GM21825 (cell line): ENCODE data around the gene EXOC6B.
"Not testable (repeated sequence)": the region's sequence is repeated elsewhere in the genome, so short reads cannot be mapped to it uniquely, and the experiment has no call there.

Experiments used
- ATAC-seq: cut with Tn5 transposase; IDR thresholded peaks from one replicate; pipeline ENCODE4 v1.9.1; 2021; ENCODE audit warnings: mild to moderate bottlenecking, moderate library complexity; ENCODE audit not compliant: unreplicated experiment

The EXOC6B gene

DNA sequence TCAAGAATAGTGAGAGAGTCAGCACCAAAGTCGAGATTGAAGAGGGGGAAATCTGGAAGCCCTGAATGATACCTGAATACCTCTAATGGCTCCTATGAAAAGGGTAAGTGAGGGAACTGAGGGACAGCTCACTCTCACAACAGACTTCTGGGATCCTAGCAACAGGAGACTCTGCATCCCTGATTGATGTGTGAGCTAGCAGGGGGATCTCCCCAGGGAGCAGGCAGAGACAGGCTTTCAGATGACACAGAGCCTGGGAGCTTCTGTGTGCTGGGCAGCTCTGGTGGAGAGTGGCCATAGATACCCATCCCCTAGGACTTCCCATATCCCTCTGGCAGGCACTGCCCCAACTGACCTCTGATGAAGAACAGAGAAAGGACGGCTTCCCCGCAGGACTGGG is 206.2 kb downstream of the EXOC6B start:
- no peak for ATAC-seq

DNA sequence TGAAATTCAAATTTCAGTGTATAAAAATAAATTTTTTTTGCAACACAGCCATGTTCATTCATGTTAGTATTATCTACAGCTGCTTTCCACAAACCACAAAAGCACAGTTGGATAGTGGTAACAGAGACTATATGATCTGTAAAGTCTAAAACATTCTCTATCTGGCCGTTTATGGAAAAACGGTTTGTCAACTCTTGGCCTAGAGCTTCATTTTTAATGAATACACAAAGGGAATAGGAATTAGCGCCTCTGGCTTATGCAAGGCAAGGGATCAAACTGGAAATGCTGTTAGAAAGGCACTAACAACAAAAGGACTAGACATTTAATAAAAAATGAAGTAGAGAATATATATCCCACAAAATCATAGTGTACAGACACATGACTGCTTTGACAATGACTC is 211.9 kb downstream of the EXOC6B start:
- no peak for ATAC-seq

DNA sequence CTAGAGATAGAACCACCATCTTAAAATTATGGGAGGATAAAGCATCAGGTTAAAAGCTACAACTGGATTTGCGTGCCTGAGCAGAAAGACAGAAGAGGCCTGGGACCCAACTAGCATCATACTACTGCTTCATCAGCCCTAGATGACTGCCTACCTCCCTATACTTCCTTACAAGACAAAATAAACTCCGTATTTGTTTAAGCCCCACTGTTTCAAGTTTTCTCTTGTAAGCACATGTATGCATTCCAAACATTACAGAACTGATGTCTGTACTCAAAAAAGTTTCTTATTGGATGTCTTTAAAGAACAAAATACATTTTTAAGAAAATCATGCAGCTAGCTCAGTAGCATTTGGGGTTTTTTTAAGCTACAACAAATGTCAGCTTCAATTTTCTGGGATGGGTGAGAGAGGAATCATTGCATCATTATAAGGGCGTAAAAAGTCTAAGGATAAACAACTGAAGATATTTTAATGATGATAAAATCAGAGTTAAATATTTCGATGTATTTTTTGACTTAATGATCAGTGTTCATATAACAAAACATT is 213.1 kb downstream of the EXOC6B start:
- ATAC-seq: no peak

DNA sequence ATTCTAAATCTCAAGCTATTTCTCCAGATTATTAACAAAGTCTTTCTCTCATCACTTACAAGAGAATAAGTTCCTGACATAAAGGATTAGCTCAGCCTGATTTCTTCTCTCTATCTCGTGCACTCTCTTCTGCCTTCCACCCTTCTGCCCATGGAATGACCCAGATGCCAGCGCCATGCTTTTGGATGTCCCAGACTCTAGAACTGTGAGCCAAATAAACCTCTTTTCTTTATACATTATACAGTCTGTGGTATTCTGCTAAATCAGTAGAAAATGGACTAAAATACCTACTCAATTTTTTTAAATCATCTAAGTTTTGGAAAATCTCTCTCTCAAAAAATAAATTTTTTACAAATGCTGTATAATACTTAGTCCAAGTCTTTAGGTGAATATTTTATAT is 218.6 kb downstream of the EXOC6B start:
- no peak for ATAC-seq

DNA sequence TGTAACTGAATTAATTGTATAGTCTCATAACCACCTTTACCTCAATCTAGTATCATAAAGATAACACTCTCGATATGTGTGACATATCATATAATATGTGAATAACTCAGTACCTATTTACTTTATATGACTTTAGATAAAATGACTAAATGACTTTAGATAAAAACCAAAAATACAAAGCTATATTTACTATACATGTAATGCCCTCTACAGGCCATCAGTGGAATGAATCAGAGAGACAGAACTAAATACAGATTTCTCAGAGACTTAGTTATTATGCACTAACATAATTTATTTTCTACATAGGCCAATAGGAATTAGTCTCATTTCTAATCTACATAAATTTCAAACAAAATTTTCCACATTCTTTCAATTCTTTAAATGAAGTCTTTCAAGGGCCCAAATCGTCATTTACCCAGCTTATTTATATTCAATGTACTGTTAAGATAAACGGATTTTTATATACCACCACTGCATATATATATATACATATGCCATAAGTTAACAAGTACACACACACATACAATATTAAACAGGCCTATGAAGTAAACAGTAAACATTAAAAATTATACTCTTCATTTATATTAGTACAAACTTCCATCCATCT is 219.9 kb downstream of the EXOC6B start:
- no peak for ATAC-seq

DNA sequence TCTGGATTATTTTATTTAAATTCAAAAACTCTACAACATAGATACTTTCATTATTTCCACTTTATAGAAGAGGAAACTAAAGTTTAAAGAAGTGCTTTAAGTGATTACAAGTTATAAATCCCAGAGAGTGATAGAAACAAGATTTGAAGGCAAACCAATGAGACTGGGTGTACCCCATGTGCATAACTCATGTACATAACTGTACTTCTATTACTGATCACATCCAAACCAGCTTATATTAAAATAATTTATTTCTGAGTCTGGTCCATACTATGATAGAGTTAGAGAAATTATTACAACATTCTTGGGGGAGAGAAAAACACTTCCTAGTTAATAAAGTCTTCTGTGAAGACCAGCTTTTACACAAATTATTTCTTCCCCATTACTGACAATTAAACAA is 221.4 kb downstream of the EXOC6B start:
- no peak for ATAC-seq

DNA sequence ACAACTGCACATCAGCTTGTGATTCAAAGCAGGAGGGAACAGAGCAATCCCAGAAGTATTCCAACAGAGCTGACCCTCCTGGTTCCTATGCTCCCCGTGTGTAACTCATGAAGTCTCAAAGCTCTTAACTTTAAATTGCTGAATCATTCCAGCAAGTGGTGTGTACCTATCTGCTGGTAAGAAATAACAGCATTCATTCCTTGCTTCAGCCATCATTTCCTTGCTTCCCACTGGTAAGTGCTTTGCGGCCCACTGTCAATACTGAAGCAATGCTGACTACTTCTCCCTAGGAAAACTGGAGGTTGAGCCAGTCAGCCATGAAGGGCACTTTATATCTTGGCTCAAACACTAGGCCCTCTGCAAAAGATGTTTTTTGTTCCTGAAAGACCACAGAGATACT is 222.4 kb downstream of the EXOC6B start:
- ATAC-seq: no peak

DNA sequence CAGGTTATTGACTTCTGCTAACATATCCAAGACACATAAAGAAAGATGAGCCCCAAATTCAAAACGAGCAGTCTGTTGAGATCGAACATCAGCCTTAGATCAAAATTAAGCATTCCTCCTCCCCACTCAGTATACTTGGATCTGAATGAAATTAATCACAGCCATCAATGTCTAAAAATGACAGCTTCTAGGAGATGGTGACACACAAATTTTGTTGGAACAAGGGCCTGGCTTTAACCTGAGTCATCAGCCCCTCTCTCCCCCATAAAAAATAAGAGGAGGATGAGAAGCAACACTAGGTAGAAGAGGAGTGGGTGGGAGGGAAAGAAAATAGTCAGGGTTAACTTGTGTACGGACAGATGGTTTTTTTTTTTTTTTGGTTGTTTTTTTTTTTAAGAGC is 223.1 kb downstream of the EXOC6B start:
- no peak for ATAC-seq

DNA sequence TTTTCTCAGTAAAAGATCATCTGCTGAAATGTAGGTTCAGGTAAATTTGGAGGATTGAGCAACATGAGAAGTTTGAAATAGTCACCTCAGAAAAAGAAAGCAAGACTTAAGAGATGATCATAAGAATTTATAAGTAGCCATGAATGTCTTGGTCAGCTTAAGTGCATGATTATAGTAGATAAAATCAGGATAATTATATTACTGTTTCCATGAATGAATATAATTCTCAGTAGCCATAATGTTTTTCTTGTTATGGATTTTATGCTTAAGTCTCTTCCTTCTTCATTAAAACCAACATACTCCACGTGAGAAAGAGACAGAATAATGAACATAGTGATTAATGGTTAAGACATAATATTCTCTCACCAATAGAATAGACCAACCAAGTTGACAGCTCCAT is 223.7 kb downstream of the EXOC6B start:
- no peak for ATAC-seq

DNA sequence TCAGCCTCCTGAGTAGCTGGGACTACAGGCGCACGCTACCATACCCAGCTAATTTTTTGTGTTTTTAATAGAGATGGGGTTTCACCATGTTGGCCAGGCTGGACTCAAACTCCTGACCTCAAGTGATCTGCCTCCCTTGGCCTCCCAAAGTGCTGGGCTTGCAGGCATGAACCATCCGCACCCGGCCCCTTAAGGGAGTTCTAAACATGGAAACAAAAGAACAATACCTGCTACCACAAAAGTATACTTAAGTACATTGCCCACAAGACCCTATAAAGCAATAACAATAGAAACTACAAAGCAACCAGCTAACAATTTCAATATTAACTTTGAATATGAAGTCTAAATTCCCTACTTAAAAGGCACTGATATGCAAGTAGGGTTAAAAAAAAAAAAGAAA is 242.0 kb downstream of the EXOC6B start:
- not testable (repeated sequence) for ATAC-seq

DNA sequence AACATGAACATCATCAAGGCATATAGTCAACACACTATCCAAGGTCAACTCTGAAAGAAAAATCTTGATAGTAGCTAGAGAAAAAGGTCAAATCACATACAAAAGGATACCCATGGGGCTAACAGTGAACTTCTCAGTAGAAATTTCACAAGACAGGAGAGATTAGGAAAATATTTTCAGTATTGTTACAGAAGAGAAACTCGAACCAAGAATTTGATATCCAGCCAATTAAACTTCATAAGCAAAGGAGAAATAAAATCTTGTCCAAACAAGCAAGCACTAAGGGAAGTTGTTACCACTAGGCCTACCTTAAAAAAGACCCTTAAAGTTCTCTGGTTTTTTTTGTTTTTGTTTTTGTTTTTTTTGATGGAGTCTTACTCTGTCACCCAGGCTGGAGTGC is 242.5 kb downstream of the EXOC6B start:
- ATAC-seq: no peak

DNA sequence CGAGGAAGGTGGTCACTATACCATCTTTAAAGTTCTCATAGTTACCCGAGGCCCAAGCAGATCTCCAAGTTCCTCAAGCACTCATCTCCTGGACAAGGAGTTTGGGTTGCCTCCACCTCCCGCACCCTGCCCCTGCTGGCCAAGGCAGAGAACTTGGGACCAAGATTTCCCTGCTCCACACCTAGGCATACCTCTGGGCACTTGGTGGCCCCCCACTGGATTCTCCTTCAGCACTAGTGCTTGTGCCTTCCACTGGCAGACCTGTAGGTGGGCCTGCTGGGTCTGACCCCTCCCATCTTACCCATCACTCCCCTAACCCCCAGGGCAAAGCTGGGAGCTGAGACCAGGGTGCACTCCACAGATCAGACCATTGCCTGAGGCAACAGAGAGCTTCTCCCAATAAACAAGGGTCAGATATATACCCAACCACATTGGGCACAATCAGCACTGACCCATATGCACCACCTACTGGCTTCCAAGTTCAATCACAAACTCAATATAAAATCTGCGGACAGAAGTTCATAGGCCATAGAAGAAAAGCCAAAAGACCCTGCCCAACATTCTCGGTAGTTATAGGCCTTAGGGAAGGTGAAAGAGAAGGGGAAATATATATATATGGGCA is 244.2 kb downstream of the EXOC6B start:
- ATAC-seq: no peak

DNA sequence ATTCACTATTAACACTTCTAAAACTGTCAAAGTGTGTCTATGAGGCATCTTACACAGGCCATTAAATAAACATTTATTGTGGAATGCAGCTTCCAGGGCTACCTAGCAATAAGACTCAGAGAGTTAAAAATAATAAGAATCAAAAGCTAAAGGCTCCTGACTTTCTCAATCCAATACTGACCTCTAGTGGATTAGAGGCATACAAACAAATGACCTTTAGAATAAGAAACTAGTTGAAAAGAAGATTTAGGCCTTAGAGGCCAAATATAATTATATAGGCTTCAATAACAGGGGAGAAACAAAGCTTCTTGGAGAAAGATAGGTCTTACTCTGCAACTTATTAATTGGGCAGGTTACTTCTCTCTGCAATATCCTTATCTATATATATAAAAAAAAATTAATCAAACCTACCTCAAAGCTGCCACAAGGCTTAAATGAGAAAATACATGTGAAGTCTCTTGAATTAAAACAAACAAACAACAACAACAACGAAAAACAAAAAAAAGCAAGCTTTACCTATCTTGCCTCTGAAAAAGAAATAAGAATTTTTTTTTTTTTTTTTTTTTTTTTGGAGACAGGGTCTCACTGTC is 246.1 kb downstream of the EXOC6B start:
- ATAC-seq: no peak

DNA sequence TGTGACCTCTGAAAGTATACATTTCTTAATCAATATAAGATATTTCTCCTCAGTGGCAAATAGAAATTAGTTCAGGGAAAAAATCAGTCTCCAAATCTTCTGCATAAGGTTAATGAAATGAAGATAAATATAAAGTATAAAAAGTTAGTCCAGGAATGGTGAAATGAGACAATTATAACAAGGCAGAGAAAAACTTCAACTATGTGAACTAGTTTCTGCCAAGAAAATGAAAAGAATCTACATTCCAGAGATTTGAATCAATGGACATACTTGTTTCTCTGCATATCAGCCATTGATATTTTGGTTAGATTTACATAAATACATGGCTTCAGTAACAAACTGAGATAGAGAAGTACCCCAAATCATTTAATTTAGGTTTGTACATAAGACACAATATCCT is 249.0 kb downstream of the EXOC6B start:
- ATAC-seq: no peak

DNA sequence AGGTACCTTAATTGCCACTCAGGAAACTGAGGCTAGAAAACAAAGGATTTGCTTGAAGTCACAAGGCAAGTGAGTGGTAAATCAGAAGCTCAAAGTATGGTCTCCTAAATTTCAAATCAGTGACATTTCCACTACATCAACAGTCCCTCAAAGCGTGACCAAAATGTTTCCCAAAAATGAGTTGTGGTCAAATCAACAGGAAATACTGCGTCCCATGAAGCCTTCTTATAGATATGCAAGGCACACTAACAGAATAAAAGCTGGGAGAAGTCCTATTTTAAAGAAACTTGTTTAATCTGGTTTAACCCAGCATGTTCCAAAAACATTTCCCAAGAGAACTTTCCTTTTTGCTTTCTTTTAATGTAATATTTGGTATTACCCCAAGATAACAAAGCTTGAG is 249.4 kb downstream of the EXOC6B start:
- no peak for ATAC-seq

DNA sequence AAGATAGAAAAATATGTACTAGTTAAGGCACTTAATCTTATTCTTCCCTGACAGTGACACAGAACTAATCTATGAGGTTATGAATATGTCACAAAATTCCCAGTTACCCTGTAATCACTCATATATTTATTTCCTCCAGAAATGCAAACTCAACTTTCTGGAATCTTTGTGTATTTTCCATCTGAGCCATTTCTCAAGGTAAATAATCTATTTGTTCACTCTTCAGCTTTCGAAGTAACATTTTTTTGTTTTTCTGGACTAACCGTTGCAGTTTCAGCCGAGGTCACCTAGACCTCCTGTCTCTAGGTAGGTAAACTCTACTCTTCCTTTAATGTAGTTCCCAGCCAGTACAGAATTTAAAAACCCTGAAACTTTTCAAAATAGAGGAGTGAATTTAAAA is 250.9 kb downstream of the EXOC6B start:
- no peak for ATAC-seq

DNA sequence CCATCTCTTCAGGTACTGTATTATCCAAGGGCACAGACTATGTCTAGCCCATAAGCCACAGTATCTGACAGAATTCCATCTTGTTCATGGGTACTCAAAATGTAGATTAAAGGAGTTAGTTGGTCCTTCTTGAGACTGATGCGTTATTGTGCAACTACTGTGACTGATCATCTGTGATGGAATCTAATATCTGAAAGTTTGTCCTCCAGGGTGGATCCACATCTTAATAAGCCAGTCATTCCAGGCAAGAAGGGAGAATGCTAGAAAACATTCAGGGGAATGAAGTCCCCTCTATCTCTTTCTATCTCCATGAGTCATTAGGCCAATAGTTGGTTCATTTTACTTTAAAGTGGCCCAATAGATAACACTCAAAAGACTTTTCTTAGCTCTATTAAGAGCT is 252.6 kb downstream of the EXOC6B start:
- ATAC-seq: no peak

DNA sequence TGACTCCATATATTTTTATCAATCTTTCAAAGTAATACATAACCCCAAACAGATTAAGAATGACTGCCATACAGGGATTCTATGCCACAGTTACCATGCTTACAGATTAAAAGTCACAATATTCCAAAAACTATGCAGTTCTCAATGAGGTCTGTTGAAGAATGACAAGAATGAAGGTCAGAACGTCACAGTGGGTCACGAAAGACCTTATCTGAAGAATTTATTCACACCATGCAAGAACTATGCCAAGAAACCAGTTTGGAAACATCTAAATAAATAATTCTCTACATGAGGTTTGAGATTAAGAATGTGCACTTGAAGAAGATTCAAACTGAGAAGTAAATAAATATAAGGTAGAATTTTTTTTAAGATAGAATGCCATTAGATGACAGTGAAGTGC is 253.3 kb downstream of the EXOC6B start:
- ATAC-seq: no peak

DNA sequence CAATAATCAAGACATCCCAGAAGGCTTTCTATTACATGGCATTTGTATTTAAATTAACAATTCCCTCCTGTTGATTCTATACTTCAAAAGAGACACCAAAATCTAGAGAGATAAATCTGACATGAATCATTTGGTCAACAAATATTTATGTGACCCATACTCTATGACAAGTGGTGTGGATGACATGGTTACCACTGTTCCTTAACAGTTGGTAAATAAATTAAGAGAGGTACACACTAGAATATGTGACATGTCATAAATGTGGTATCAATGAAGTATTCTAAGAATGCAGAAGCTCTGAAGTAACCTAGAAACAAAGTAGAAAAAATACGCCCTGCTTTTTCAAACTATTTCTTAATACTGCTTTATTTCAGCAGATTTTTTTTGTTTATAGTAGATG is 255.4 kb downstream of the EXOC6B start:
- ATAC-seq: no peak

DNA sequence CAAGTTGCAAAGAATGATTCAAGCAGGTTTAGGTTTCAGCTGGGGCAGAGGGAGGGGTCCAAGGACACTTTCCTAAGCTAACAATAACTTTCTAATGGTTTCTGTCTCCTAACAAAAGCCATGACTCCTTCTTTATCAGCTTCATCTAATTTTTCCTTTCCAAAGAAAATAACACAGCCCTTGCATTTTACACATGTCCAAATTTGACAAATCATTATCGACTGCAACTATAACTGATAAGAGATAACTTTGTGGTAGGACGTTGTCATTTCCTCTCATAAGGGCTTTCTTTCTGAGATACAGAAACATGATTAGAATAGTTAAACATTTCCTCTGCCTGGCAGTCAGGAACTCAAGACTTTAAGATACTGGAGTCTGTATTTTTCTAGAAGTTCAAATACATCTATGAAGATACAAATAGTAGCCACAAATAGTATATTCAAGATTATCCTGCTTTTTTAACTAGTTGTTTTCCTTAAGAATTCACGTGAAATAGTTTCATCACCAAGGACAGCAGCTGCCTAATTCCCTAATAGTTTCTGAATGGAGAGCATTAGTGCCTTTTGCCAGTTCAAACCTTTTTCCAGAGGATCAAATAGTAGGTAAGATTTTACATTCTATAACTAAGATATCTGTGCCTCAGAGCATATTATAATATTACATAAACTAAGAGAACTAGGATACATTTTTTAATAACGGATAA is 263.2 kb downstream of the EXOC6B start:
- ATAC-seq: no peak

DNA sequence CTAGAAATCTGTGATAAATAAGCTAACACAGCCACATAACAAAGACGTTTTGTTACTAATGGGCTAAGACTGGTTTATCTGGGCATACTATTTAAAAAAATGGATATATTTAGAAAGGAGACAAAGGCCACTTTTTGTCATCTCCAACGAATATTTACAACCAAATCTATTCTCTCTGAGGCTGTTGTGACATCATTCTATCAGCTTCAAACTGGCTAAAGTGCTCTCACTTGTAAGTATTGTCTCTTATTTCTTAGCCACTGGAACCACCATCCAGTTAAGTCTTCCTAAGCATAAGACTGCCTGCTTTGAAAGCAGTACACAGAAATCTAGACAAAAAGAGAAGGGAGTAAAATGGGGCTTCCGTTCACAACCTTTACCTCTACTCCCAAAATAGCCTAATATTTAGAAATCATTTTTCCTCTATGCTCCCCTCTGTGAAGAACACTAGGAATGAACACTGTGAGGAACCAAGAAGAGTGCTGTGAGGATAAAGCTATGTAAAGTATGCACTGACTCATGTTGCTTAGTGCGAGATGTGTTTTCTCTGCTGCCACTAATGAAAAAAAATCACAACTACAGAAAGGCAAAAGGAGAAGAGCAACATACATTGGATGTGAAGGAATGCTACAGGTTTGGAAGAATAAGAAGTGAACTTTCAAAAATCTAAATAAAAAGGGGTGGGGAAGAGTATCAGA is 264.1 kb downstream of the EXOC6B start:
- no peak for ATAC-seq
